Upper lobe of left lung (tissue), 4 donors: Measurements from ENCODE around the gene CCDC124.

Source experiments
- POLR2A ChIP-seq, 4 donors: fragments of 450-650 bp; IDR thresholded peaks; one replicate each; pipeline ENCODE4 v1.5.1; 2016 to 2017; ENCODE audit warnings: antibody characterized with exemption in 4 of 4, mild to moderate bottlenecking in 2 of 4
- TF ChIP-seq, protein P1 (sequence below), 6 experiments: fragments of 450-650 bp in 4 of 6; fragments of 200-600 bp in 2 of 6; sonication (generic) in 2 of 6; IDR thresholded peaks; one replicate each; pipeline ENCODE4 v1.5.1; 2016 to 2019; ENCODE audit warnings: antibody characterized with exemption in 6 of 6

DNA sequence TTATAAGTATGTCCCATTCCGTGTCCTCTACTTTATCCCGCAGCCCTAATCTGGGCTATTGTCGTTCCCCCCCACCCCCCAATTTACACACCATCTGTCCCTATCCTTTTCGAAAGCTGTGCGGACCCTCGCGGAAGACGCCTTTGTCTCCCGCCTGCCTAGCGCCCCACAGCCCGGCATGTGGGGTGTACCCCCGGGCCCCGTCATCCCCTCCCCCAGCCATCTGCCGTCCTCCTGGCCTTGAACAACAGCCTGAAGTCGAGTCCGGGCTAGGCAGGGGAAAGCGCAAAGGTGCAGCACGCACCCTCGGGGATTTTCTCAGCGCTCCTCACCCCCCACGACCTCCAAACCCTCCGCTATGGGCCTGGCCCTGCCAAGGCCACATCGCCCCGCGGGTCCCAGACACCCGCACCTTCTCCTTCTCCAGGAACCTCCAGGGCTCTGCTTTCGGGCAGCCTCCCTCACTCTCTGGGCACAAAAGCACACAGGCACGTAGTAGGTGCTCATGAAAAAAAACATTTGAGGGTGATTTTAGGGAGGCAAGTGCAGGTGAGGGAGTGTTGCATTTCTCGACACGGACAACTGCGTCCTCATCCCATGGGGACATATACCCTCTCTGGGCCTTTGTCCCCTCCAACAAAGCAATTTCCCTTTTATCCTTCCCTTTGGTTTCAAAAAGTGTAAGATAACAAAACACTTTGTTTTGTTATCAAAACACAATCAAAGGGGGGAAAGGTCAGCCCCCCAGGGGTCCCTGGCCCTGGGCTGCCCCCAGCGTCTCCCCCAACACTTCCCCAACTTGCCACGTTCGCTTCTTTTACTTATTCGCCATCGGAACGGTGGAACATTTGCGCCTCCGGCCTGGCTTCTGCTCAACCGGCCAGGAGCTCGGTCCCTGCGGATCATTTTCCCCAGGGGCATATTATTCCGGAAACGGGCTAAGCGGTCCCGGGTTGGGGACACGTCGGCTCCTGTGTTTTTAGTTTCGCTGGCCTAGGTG lies 16.4 kb downstream of the CCDC124 start:
- TF ChIP-seq, protein P1, sequence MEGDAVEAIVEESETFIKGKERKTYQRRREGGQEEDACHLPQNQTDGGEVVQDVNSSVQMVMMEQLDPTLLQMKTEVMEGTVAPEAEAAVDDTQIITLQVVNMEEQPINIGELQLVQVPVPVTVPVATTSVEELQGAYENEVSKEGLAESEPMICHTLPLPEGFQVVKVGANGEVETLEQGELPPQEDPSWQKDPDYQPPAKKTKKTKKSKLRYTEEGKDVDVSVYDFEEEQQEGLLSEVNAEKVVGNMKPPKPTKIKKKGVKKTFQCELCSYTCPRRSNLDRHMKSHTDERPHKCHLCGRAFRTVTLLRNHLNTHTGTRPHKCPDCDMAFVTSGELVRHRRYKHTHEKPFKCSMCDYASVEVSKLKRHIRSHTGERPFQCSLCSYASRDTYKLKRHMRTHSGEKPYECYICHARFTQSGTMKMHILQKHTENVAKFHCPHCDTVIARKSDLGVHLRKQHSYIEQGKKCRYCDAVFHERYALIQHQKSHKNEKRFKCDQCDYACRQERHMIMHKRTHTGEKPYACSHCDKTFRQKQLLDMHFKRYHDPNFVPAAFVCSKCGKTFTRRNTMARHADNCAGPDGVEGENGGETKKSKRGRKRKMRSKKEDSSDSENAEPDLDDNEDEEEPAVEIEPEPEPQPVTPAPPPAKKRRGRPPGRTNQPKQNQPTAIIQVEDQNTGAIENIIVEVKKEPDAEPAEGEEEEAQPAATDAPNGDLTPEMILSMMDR (IDR thresholded peaks at IDR 0.05): no peak
- no peak for TF ChIP-seq POLR2A (IDR thresholded peaks at IDR 0.05)
